GM18861 (cell line): Measurements from ENCODE around the gene ZAP70.
"Not testable (repeated sequence)": the region's sequence is repeated elsewhere in the genome, so short reads cannot be mapped to it uniquely, and the experiment has no call there.

Source experiments
- ATAC-seq: cut with Tn5 transposase; IDR thresholded peaks from one replicate; pipeline ENCODE4 v1.9.1; 2021; ENCODE audit not compliant: unreplicated experiment

ZAP70 gene

GRCh38 chr2:97697252-97698235 is 15.8 kb upstream of the ZAP70 start:
- ATAC-seq, result no peak

DNA sequence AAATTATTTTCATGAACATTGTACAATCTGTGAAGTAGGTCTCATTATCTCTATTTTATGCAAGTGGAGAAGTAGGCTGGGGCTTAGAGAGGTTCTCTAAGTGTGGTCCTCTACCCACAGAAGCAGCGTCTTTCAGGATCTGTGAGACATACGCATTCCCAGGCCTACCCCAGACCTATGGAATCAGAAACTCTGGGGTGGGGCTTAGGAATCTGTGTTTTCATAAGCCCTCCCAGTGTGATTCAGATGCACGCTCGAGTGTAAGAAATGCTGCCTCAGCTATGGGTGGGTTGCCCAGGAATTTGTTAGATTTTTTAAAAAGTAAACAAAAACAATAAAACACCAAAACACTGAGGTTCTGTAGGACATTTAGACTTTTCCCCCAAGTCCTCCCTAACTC is 14.8 kb upstream of the ZAP70 start:
- no peak for ATAC-seq

- peak; percentile 48 for ATAC-seq
Observed at GRCh38 chr2:97699765-97700444, 13.5 kb upstream of the ZAP70 start.

DNA sequence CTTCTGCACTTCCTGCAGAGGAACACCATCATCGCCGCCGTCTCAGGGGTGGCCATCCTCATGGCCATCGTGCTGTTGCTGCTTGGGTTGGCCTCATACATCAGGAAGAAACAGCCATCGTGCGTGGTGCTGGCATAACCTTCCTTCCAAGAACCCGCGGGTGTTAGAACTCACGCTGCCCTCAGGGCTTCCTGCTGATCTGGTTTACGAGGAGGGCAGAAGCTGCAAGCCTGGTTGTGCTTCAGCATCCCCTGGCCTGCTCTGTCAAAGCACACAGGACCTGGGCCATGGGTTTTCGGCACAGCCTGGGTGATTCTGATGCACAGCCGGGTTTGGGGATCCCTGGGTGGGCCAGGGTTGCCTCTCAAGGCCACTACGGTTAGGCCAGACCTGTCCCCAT is 12.2 kb upstream of the ZAP70 start:
- no peak for ATAC-seq

- no peak for ATAC-seq
Observed at GRCh38 chr2:97701851-97702465, 11.4 kb upstream of the ZAP70 start.

- ATAC-seq, result no peak
Observed at GRCh38 chr2:97702731-97703470, 10.5 kb upstream of the ZAP70 start.

- no peak for ATAC-seq
Observed at GRCh38 chr2:97703741-97704140, 9.6 kb upstream of the ZAP70 start.

DNA sequence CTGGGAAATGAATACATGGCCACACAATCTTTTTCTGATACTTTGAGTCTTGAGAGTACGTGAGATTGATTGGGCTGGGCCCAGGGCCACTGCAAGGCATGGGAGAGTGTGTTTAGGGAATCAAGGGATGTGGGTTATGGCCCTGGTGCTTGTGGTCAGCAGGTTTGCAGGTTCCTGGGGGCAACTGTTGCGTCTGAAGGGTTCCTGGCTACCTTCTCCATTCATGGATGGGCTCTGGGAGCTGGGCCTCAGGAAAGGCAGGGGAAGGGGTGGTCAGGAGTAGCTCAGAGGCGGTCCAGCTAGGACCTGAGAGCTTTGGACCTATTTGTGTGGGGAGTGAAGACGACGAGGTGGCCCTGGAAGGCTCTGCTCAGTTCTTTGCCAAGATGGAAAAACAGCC is 8.4 kb upstream of the ZAP70 start:
- ATAC-seq, result no peak

DNA sequence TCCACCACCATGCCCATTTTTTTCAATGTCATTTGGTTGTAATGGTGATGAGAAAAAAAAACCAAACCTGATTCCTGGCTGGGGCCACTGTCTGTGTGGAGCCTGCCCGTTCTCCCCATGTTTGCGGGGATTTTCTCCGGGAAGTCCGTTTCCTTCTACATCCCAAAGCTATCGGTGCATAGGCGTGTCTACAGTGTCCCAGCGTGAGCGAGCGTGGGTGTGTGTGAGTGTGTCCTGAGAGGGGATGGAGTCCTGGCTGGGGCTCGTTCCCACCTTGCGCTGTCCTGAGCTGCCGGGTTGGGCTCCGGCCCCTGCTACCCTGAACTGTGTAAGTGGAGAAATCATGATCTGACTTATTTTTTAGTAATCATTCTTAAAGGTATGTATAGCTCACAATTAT is 7.3 kb upstream of the ZAP70 start:
- no peak for ATAC-seq

- ATAC-seq, result no peak
Observed at GRCh38 chr2:97706708-97707345, 6.5 kb upstream of the ZAP70 start.

- no peak for ATAC-seq
Observed at GRCh38 chr2:97707362-97708047, 5.9 kb upstream of the ZAP70 start.

GRCh38 chr2:97708048-97708380 is 5.4 kb upstream of the ZAP70 start:
- no peak for ATAC-seq

DNA sequence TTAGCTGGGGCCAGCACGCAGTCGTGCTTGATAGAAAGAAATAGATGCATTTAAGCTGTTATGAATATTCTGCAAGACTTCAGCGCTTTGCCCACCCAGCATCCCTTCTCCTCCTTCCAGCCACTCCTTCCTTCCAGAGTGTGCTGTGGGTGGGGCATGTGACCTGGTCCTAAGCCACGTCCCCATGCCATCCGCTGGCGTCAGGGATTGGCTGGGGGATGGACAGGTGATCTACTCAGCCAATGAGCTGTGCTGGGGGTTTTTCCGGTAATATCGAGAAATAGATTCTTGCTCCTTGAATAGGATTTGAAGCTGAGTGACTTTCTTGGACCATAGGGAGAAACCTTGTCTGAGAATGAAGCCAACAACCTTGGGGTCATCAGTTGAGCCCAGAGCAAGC is 4.8 kb upstream of the ZAP70 start:
- no peak for ATAC-seq

DNA sequence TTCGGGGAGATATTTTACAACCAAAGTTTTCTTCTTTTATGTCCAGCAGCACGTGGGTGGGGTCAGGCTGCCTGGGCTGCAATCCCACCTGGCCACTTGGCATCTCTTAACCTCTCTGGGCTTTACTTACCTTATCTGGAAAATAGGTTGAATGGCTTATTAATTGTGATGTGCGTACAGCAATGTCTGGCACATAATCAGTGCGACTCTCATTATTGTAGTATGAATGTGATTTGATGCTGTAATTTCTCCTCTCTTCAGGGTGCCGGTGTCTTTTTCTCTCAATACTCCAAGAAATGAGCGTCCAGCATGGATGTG is 2.0 kb upstream of the ZAP70 start:
- ATAC-seq, result no peak

DNA sequence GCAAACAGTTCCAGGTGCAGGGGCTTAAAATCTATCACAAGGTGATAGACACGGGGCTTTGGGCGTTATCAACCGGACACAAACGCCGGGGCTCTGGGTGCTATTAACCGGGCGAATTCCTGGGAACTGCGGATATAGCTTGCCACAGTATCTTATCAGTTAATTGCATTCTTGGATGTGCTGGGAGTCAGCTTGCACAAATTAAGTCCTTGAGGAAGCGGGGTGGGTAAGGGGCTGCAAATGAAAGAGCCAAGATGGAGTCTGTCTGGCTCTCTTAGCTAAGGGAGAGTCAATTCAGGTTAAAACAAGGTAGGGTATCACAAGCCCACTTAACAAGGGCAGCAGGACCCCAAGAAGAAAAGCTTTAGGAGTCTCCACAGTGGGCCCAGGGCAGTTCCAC is 1.2 kb upstream of the ZAP70 start:
- not testable (repeated sequence) for ATAC-seq

DNA sequence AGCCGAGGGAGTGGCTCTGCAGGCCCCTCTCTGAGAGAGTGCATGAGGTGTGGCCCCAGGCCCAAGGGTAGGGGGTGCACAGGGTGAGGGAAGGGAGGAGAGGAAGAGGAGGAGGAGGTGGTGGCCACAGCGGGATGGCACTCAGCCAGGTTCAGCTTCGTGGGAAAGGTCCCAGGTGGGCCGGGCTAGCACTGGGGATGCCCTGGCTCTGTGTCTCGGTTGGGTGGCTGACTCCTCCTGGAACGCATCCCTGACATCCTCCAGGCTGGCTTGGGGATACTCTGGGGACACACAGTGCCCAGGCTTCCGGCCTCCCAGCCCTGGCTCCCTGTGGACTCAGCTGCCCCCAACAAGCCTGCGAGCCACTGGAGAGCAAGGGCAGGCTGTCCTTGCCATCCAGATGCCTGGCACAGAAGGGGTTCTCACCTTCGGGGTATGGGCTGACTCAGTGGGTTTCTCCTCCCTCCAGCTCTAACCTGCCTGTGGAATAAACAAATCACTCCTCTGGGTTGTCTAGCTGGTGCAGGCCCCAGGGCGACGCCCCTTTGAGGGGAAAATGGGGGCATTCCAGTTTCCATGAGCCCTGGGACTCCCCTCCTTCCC is 582 bp upstream of the ZAP70 start:
- ATAC-seq, result no peak

DNA sequence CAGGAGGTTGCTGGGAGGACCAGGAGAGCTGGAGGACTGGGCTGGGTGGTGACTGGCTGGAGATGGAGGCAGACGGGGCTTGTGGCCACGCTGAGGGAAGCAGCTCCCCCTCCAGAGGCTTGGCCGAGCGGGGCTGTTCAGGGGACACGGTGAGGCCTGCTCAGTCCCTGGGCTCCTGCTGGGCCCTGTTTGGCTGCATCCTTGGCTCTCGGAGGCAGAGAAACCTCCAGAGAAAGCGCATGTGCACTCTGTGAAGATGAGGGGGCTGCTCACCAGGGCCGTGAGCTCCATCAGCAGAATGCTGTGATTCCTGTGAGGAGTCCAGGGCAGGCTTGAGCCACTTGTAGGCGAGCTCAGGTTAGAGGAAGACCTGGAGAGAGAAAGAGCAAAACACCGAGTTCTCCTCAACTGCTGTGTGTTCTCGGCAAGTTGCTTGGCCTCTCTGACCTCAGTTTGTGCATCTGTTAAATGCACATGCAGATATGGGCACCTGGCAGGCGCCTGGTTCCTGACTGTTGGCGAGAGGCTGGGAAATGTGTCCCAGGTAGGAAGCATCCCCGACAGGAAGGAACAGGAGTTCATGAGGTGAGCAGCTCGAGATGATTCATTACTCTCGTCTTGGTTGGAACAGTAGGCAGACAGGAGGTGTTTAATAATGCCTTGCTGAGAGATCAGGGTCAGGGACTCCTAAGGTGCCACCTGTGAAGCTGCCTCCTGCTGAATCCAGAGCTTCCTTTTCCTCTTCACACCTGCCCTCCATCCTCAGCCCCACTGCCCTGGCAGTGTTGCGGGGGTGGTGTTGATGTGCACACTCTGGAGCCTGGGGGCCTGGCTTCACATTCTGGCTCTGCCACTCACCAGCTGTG is 941 bp downstream of the ZAP70 start:
- ATAC-seq, result no peak

DNA sequence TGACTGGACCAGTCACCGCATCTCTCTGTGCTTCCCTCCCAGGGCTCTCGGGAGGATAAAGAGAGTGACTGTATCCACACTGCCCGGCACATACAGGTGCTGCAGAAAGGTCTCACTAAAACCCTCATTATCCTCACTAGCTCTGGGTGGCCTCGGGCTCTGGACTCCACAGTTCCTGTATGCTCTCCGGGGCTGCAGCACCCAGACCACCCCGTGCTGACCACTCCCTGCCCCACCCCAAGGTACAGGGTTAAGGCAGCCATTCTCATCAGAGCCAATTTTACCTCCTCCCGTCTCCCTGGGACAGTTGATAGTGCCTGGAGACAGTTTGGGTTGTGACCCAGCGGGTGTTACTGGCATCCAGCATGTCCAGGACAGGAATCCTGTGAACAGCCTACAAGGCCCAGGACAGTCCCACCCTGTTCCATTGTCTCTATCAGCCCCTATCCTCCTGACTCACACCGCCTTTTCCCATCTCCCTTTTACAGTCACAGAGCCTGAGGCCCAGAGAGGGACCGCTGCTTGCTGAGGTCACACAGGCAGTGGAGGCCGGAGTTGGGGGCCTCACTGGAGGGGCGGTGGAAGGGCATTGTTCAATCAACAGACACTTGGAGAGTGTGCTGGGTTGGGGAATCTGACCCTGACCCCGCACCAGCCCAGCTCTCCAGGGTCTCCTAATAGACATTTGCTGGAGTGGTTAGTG is 1.7 kb downstream of the ZAP70 start:
- ATAC-seq, result no peak
